K562 (cell line): Measurements from ENCODE around the gene PET100. TPM values are rescaled to one million over a fixed set of nuclear protein-coding genes. Genes with fewer than 3 reads are reported as not detected.

Source experiments
- ATAC-seq: fragments of 200-7000 bp; cut with Tn5 transposase; 3 replicates; pipeline ENCODE4 v1.9.1; 2020; ENCODE audit warnings: moderate library complexity
- BruUV-seq: library from RNA; stranded (reverse); fragments of 400-500 nt; replicated peaks from 2 replicates; lab custom pipeline; 2021; lab: Mats Ljungman, UMichigan
- CTCF ChIA-PET: fragments of 300-600 bp; formaldehyde crosslinking; extraction: SDS; loops from one replicate; lab custom pipeline; 2021; ENCODE audit warnings: low intra/inter-chr PET ratio; lab: Yijun Ruan, JAX
- POLR2A ChIA-PET: fragments of 300-600, 350-650 bp; sonication (Branson Sonifier 250); formaldehyde crosslinking; extraction: SDS; loops from one replicate; lab custom pipeline; 2021; ENCODE audit warnings: antibody characterized with exemption, inconsistent platforms; lab: Yijun Ruan, JAX
- DNase-seq, 4 experiments: peaks; one replicate each; pipeline versions ENCODE4 v3.0.0 to v3.0.0-alpha.2; 2011 to 2018; ENCODE audit warnings: low spot score in 3 of 4, mixed read lengths in 3 of 4; ENCODE audit errors: extremely low read depth in 1 of 4
- FAIRE-seq: peaks from 2 replicates; lab custom pipeline; 2011; peaks lifted over from hg19 to GRCh38; lab: Jason Lieb, UNC
- H2AFZ ChIP-seq: 2 replicates; pipeline ENCODE4 v1.6.0; 2011; ENCODE audit warnings: low read depth, low read length, control low read depth, inconsistent platforms
- H3K27ac ChIP-seq: fragments of 200-600 bp; 3 replicates; pipeline ENCODE4 v1.8.0; 2011; ENCODE audit warnings: low read depth, mild to moderate bottlenecking, control low read depth, inconsistent platforms, low read length, moderate library complexity, mixed read lengths; ENCODE audit errors: extremely low read depth
- H3K27me3 ChIP-seq, 2 experiments: fragments of 300-600 bp in 1 of 2; 2 replicates in 1 of 2; 3 replicates in 1 of 2; pipeline versions ENCODE4 v1.6.0 to v1.8.0; 2011; ENCODE audit warnings: inconsistent platforms in 2 of 2, low read length in 2 of 2, mild to moderate bottlenecking in 1 of 2, mixed read lengths in 1 of 2, moderate library complexity in 1 of 2; ENCODE audit not compliant: control insufficient read depth in 2 of 2, insufficient read depth in 2 of 2
- H3K36me3 ChIP-seq: fragments of 300-600 bp; 3 replicates; pipeline ENCODE4 v1.8.0; 2011; ENCODE audit warnings: mild to moderate bottlenecking, low read length, inconsistent platforms; ENCODE audit not compliant: control insufficient read depth, insufficient read depth
- H3K4me1 ChIP-seq, 2 experiments: fragments of 200-600 bp in 1 of 2; replicated peaks in 1 of 2; 2 replicates in 1 of 2; 3 replicates in 1 of 2; pipeline versions ENCODE4 v1.5.1 to v1.8.0; 2011; ENCODE audit warnings: inconsistent platforms in 2 of 2, low read length in 2 of 2, mild to moderate bottlenecking in 1 of 2, mixed read lengths in 1 of 2, moderate library complexity in 1 of 2; ENCODE audit not compliant: control insufficient read depth in 2 of 2, insufficient read depth in 2 of 2
- H3K4me2 ChIP-seq: 2 replicates; pipeline ENCODE4 v1.6.1; 2011; ENCODE audit warnings: low read length, control low read depth, inconsistent platforms, mixed read lengths; ENCODE audit not compliant: insufficient read depth
- H3K4me3 ChIP-seq: fragments of 200-600 bp; sonication (generic), shearing (Covaris generic); 2 replicates; pipeline ENCODE4 v1.5.1; 2016; ENCODE audit warnings: control low read depth, inconsistent platforms
- H3K79me2 ChIP-seq: fragments of 200-600 bp; 3 replicates; pipeline ENCODE4 v1.8.0; 2011; ENCODE audit warnings: low read length, inconsistent platforms; ENCODE audit not compliant: control insufficient read depth, insufficient read depth
- H3K9ac ChIP-seq, 2 experiments: 2 replicates each; pipeline versions ENCODE4 v1.6.0 to v1.6.1; 2011; ENCODE audit warnings: low read depth in 2 of 2, low read length in 2 of 2, control low read depth in 1 of 2, inconsistent platforms in 1 of 2, mild to moderate bottlenecking in 1 of 2, mixed read lengths in 1 of 2; ENCODE audit not compliant: insufficient read depth in 1 of 2
- H3K9me1 ChIP-seq: one replicate; pipeline ENCODE4 v1.6.0; 2011; ENCODE audit warnings: inconsistent platforms, mild to moderate bottlenecking, low read length, moderate library complexity; ENCODE audit not compliant: control insufficient read depth, insufficient read depth
- H3K9me3 ChIP-seq: replicated peaks from 2 replicates; pipeline ENCODE4 v1.5.1; 2011; ENCODE audit warnings: low read depth, low read length, inconsistent platforms; ENCODE audit not compliant: control insufficient read depth, insufficient read depth
- H4K20me1 ChIP-seq: replicated peaks from 2 replicates; pipeline ENCODE4 v1.6.1; 2011; ENCODE audit warnings: low read length, inconsistent platforms, mixed read lengths; ENCODE audit not compliant: control insufficient read depth, insufficient read depth
- ADNP ChIP-seq: fragments of 200-800 bp; sonication (Bioruptor generic); IDR thresholded peaks from 2 replicates; pipeline ENCODE4 v1.6.1; 2016; ENCODE audit warnings: missing genetic modification characterization, missing compliant biosample characterization
- CHCHD3 ChIP-seq: fragments of 250-450 bp; sonication (Bioruptor Pico); IDR thresholded peaks from 2 replicates; pipeline ENCODE4 v2.1.2; 2022; ENCODE audit warnings: mild to moderate bottlenecking
- EHMT2 ChIP-seq: fragments of 450-650 bp; IDR thresholded peaks from 2 replicates; pipeline ENCODE4 v1.6.1; 2018; ENCODE audit warnings: antibody characterized with exemption
- EZH2 ChIP-seq: IDR thresholded peaks from 2 replicates; pipeline ENCODE4 v1.6.1; 2012; ENCODE audit warnings: low read depth, mild to moderate bottlenecking, inconsistent platforms, low read length, borderline replicate concordance
- HDAC1 ChIP-seq, 2 experiments: fragments of 450-650 bp; IDR thresholded peaks; 2 replicates each; pipeline ENCODE4 v1.6.1; 2016 to 2017; ENCODE audit warnings: inconsistent platforms in 1 of 2, mild to moderate bottlenecking in 1 of 2, moderate library complexity in 1 of 2
- HINFP ChIP-seq: fragments of 450-650 bp; conservative IDR thresholded peaks from 2 replicates; pipeline ENCODE4 v1.6.1; 2016; ENCODE audit warnings: missing genetic modification characterization, low read depth, mild to moderate bottlenecking, control low read depth, missing compliant biosample characterization
- NFATC3 ChIP-seq: fragments of 450-650 bp; IDR thresholded peaks from 2 replicates; pipeline ENCODE4 v1.6.1; 2017; ENCODE audit warnings: mild to moderate bottlenecking
- RUNX1 ChIP-seq: sonication (generic); IDR thresholded peaks from 2 replicates; pipeline ENCODE4 v1.6.1; 2016; ENCODE audit warnings: antibody characterized with exemption, low read depth
- TEAD1 ChIP-seq, 2 experiments: fragments of 450-650 bp in 1 of 2; sonication (generic) in 1 of 2; formaldehyde crosslinking; IDR thresholded peaks; 2 replicates each; pipeline versions ENCODE4 v1.4.0 to v1.8.0; 2020 to 2022; ENCODE audit warnings: mild to moderate bottlenecking in 2 of 2, missing genetic modification reagents in 1 of 2
- ZFP1 ChIP-seq: fragments of 450-650 bp; formaldehyde crosslinking; IDR thresholded peaks from 2 replicates; pipeline ENCODE4 v1.4.0; 2020; ENCODE audit warnings: mild to moderate bottlenecking, mixed read lengths
- WGBS: fragments of 100-300 bp; shearing (Covaris generic); methylation state at CpG from one replicate; pipeline ENCODE4 v1.1.6; 2016; ENCODE audit warnings: low coverage, mixed read lengths; ENCODE audit not compliant: insufficient coverage; ENCODE audit errors: missing lambda C conversion rate; 5-methylcytosine and 5-hydroxymethylcytosine counted together
- in situ Hi-C: fragments of 300-500 bp; cut with MboI; formaldehyde crosslinking; loops from 4 replicates; pipeline ENCODE4 v1.15.0; 2018; ENCODE audit warnings: inconsistent platforms, mixed read lengths
- intact Hi-C: fragments of 100-400 bp; cut with micrococcal nuclease; formaldehyde crosslinking; loops from 2 replicates; pipeline ENCODE4 v1.14.2; 2022
- polyA plus RNA-seq, 8 experiments: library from polyadenylated mRNA; depleted of rRNA in 4 of 8; stranded (reverse) in 5 of 8; unstranded in 3 of 8; fragments of >200 nt; fragmentation: Nextera tagmentation in 2 of 8; fragmentation: Illumina TruSeq in 1 of 8; extraction: Ambion mirVana in 2 of 8; extraction: Trizol in 1 of 8; gene quantifications; 2 replicates each; pipeline versions ENCODE4 v1.2.1 to v1.2.3, GENCODE V29; 2011 to 2014; ENCODE audit warnings: inconsistent platforms in 1 of 8, missing spikeins in 1 of 8
- total RNA-seq, 7 experiments: library from RNA; depleted of rRNA in 6 of 7; stranded (reverse); fragments of >200 nt in 6 of 7; fragmentation: Illumina TruSeq in 2 of 7; extraction: Trizol in 2 of 7; gene quantifications; 2 replicates each; pipeline versions ENCODE4 v1.2.1 to v1.2.3, GENCODE V29; 2011 to 2021; ENCODE audit warnings: low replicate concordance in 1 of 7

Gene PET100
- total and polyA plus RNA-seq, 9 of the 15 experiments (the other 6 are each of a cell fraction or from before 2014, with no cell fraction given) = 62.3 to 351 (median 98.3) TPM

- H2AFZ ChIP-seq = no peak overlapping the region
- no peak for DNase-seq
- H3K79me2 ChIP-seq = no peaks in the 10 kb centered on the region
- no peak overlapping the region for H3K27ac ChIP-seq
- POLR2A ChIA-PET = interaction anchor here (0.6 to 1.4 kb wide), 3 partner anchors 18 to 81 kb away, joined by 3 read pairs; no protein-coding TSS in a partner anchor
- TF ChIP-seq ADNP (tag) (no peak), CHCHD3 (CRISPR knock-in tag) (no peak), HINFP (tag) (peak; percentile 51; the same call in 1 of the 2 replicates)
- TF ChIP-seq, all 486 proteins: peak for 1
- peaks cover 0 to 14% of the 10 kb centered on the region in 2 experiments; a peak in 3 of 5 replicates for H3K4me1 ChIP-seq
- peaks cover 21 to 42% of the 10 kb centered on the region in 2 experiments; a peak in 4 of 5 replicates for H3K27me3 ChIP-seq
- FAIRE-seq (no peak), ATAC-seq (no peak)
- H3K9ac ChIP-seq = no peak overlapping the region
- H3K36me3 ChIP-seq = no peaks in the 10 kb centered on the region
- CTCF ChIA-PET = no interaction called here
- BruUV-seq = no TSS peak
- H4K20me1 ChIP-seq = 0 out of 2 replicates have a peak, but pooled peaks cover 5% of the 10 kb centered on the region
- H3K4me3 ChIP-seq = no peak overlapping the region
- H3K9me1 ChIP-seq = no peaks in the 10 kb centered on the region
- in situ Hi-C loops = no loop called here
- H3K4me2 ChIP-seq = no peak overlapping the region
- H3K9me3 ChIP-seq = 0 out of 2 replicates have a peak, but pooled peaks cover 1% of the 10 kb centered on the region
- 3% methylated on average over 5 of the region's 6 CpGs for WGBS
- intact Hi-C loops = no loop called here
Observed at GRCh38 chr19:7598180-7598579, 31.4 kb upstream of the PET100 start.

- CTCF ChIA-PET = no interaction called here
- no peak for ATAC-seq
- no peak for FAIRE-seq
Observed at GRCh38 chr19:7600721-7601120, 28.9 kb upstream of the PET100 start.

More at GRCh38 chr19:7600721-7601120, 28.9 kb upstream of the PET100 start:
- in situ Hi-C loops = no loop called here
- no peak overlapping the region for H3K27ac ChIP-seq
- intact Hi-C loops = no loop called here
- H3K27me3 ChIP-seq = peaks cover 13 to 22% of the 10 kb centered on the region in 2 experiments; a peak in 3 of 5 replicates
- TF ChIP-seq EHMT2 = peak; percentile 79
- no peak for TF ChIP-seq NFATC3
- no peak for TF ChIP-seq EZH2
- no peak for TF ChIP-seq RUNX1
- no peak for TF ChIP-seq ZFP1 (CRISPR knock-in tag)
- TF ChIP-seq TEAD1 (CRISPR knock-in tag; IDR thresholded peaks at IDR 0.05) = no peak
- TF ChIP-seq HDAC1 (IDR thresholded peaks at IDR 0.05) = no peak
- H3K4me2 ChIP-seq = no peak overlapping the region
- no peak overlapping the region for H2AFZ ChIP-seq
- 0 out of 2 replicates have a peak, but pooled peaks cover 5% of the 10 kb centered on the region for H4K20me1 ChIP-seq
- 0 out of 2 replicates have a peak, but pooled peaks cover 1% of the 10 kb centered on the region for H3K9me3 ChIP-seq
- no peaks in the 10 kb centered on the region for H3K36me3 ChIP-seq
- no peaks in the 10 kb centered on the region for H3K79me2 ChIP-seq
- no TSS peak for BruUV-seq
- H3K4me1 ChIP-seq = peaks cover 2 to 24% of the 10 kb centered on the region in 2 experiments; a peak in 3 of 5 replicates
- no peak overlapping the region for H3K9ac ChIP-seq
- H3K4me3 ChIP-seq = no peak overlapping the region
- H3K9me1 ChIP-seq = no peaks in the 10 kb centered on the region
- DNase-seq = no peak
- POLR2A ChIA-PET = interaction anchor here (0.6 kb wide), 1 partner anchor 220 kb away, joined by 3 read pairs; no protein-coding TSS in a partner anchor
